HepG2 (cell line): ENCODE measurements around the gene NLE1.

Source experiments
- KDM3A ChIP-seq: IDR thresholded peaks from 2 replicates; pipeline ENCODE4 v1.6.1; 2018; ENCODE audit warnings: low read depth, missing compliant biosample characterization
- MTA3 ChIP-seq: sonication (generic); formaldehyde crosslinking; IDR thresholded peaks from 2 replicates; pipeline ENCODE4 v1.4.0; 2020; ENCODE audit warnings: missing genetic modification reagents
- MYC ChIP-seq: sonication (generic); formaldehyde crosslinking; IDR thresholded peaks from 2 replicates; pipeline ENCODE4 v1.9.0; 2021; ENCODE audit warnings: missing genetic modification reagents, borderline replicate concordance
- NR2F2 ChIP-seq: IDR thresholded peaks from 2 replicates; pipeline ENCODE4 v1.6.1; 2012; ENCODE audit warnings: low read depth, inconsistent platforms, borderline replicate concordance
- ZNF775 ChIP-seq: sonication (generic); formaldehyde crosslinking; IDR thresholded peaks from 2 replicates; pipeline ENCODE4 v1.4.0; 2020; ENCODE audit warnings: missing genetic modification reagents, mild to moderate bottlenecking, moderate library complexity, borderline replicate concordance
- TF ChIP-seq, protein P1 (sequence below): sonication (generic); formaldehyde crosslinking; IDR thresholded peaks from 2 replicates; pipeline ENCODE4 v1.5.0; 2020; ENCODE audit warnings: mild to moderate bottlenecking, missing genetic modification reagents, moderate library complexity

DNA sequence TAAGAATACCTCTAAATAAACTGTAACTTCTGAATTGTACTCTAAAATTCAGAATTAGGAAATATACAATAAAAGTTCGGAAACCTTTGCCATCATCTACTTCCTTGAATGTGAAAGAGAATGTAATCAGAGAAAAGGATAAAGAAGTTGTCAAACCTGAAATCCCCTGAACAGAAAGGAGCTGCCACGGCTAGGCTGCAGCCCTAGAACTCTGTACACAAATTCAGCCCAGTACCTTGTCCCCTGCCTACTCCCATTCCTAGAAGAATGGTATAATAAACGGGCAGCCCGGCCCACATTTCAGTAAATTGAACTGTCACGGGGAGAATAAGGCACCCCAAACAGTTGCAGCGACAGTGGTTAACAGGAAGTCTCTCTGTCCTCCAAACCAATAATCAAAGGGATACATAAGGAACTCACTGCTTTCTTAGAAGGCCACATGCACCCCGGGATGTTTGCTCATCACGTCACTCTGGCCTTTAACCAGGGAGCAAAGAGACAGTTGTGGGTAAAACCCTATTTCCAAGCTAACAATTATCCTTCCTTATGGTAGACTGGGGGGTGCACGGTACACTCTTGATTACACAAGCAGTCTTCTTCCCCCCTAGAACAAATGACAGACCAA is 54.3 kb downstream of the NLE1 start:
- TF ChIP-seq KDM3A = no peak
- TF ChIP-seq MYC (CRISPR knock-in tag) = 0 out of 2 replicates have a peak, but pooled peaks have one; percentile 5
- no peak for TF ChIP-seq MTA3
- TF ChIP-seq NR2F2 = no peak
- TF ChIP-seq ZNF775 (CRISPR knock-in tag) = no peak
- TF ChIP-seq, protein P1, sequence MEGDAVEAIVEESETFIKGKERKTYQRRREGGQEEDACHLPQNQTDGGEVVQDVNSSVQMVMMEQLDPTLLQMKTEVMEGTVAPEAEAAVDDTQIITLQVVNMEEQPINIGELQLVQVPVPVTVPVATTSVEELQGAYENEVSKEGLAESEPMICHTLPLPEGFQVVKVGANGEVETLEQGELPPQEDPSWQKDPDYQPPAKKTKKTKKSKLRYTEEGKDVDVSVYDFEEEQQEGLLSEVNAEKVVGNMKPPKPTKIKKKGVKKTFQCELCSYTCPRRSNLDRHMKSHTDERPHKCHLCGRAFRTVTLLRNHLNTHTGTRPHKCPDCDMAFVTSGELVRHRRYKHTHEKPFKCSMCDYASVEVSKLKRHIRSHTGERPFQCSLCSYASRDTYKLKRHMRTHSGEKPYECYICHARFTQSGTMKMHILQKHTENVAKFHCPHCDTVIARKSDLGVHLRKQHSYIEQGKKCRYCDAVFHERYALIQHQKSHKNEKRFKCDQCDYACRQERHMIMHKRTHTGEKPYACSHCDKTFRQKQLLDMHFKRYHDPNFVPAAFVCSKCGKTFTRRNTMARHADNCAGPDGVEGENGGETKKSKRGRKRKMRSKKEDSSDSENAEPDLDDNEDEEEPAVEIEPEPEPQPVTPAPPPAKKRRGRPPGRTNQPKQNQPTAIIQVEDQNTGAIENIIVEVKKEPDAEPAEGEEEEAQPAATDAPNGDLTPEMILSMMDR = no peak
